Adrenal gland (tissue), 12 donors: ENCODE results near the gene CLEC6A. TPM values are rescaled to one million over a fixed set of nuclear protein-coding genes. Genes with fewer than 3 reads are reported as not detected.

Source experiments
- DNase-seq, 7 donors: peaks; one replicate each; pipeline ENCODE4 v3.0.0-alpha.2; 2019 to 2020
- H3K27ac ChIP-seq, 5 donors: fragments of 200-600 bp; sonication (generic) in 4 of 5; 1 replicate in 3 of 5; 2 replicates in 2 of 5; pipeline versions ENCODE4 v1.5.1 to v1.8.0; 2016 to 2020; ENCODE audit warnings: mild to moderate bottlenecking in 1 of 5
- H3K27me3 ChIP-seq: fragments of 200-600 bp; 2 replicates; pipeline ENCODE4 v1.8.0; 2021
- H3K36me3 ChIP-seq, 2 donors: fragments of 200-600 bp; replicated peaks in 1 of 2; 1 replicate in 1 of 2; 2 replicates in 1 of 2; pipeline versions ENCODE4 v1.5.1 to v1.8.0; 2018 to 2022
- H3K4me1 ChIP-seq, 2 donors: fragments of 200-600 bp; replicated peaks in 1 of 2; 1 replicate in 1 of 2; 2 replicates in 1 of 2; pipeline versions ENCODE4 v1.5.1 to v1.8.0; 2018 to 2021
- H3K4me3 ChIP-seq, 4 donors: fragments of 200-600 bp; sonication (generic) in 3 of 4; one replicate each; pipeline ENCODE4 v1.5.1; 2016 to 2018
- H3K9me3 ChIP-seq, 3 donors: fragments of 200-600 bp; sonication (generic) in 1 of 3; replicated peaks in 1 of 3; 1 replicate in 2 of 3; 2 replicates in 1 of 3; pipeline versions ENCODE4 v1.5.1 to v1.8.0; 2016 to 2021
- POLR2A ChIP-seq, 2 donors: fragments of 450-650 bp; IDR thresholded peaks; one replicate each; pipeline ENCODE4 v1.6.1; 2017; ENCODE audit warnings: antibody characterized with exemption in 2 of 2, mild to moderate bottlenecking in 2 of 2, moderate library complexity in 1 of 2
- WGBS, 4 donors: extraction: QIAGEN DNeasy Blood & Tissue Kit in 2 of 4; methylation state at CpG; one replicate each; pipeline versions ENCODE4 v1.1.5 to v1.1.7; 2013 to 2017; 5-methylcytosine and 5-hydroxymethylcytosine counted together
- intact Hi-C, 2 donors: fragments of 100-400 bp; cut with DNase I; formaldehyde crosslinking; loops; one replicate each; pipeline versions ENCODE4 v1.14.1 to v1.15.0; 2022 to 2023
- polyA plus RNA-seq, 3 donors: library from polyadenylated mRNA; stranded (reverse); fragments of 200-250 nt in 2 of 3; fragments of 350-450 nt in 1 of 3; fragmentation: Illumina TruSeq in 1 of 3; extraction: RNeasy Lipid Tissue Mini Kit (QIAGEN cat#74804) in 1 of 3; gene quantifications; one replicate each; pipeline ENCODE4 v1.2.3, GENCODE V29; 2013 to 2014
- small RNA-seq, 2 donors: library from RNA; depleted of rRNA; stranded (forward); fragments of <200 nt; gene quantifications; one replicate each; pipeline ENCODE3, GENCODE V24; 2016
- total RNA-seq, 9 donors: library from RNA; depleted of rRNA in 4 of 9; stranded (reverse); fragments of >200 nt in 4 of 9; fragments of 120-200 nt in 1 of 9; fragmentation: NEBNext Ultra II Directional in 1 of 9; extraction: Animal tissue kit (Norgen Biotek cat#: 25700) in 1 of 9; gene quantifications; one replicate each; pipeline versions ENCODE4 v1.1.0 to v1.2.4, GENCODE V29; 2013 to 2023
- donor health status: healthy with polysubstance abuse.
- donor health status: Bipolar disorder and iron deficiency.
- donor health status: DM: yes; HTN: yes; CAD: no.
- donor health status: DM: no; HTN: no; CAD: no.
- donor health status: DM: no; HTN: no; CAD: no.
- donor health status: DM: yes; HTN: yes; CAD: no.

Gene CLEC6A
- total and polyA plus RNA-seq, 12 donors, result 0.06 TPM; not detected in 11

DNA sequence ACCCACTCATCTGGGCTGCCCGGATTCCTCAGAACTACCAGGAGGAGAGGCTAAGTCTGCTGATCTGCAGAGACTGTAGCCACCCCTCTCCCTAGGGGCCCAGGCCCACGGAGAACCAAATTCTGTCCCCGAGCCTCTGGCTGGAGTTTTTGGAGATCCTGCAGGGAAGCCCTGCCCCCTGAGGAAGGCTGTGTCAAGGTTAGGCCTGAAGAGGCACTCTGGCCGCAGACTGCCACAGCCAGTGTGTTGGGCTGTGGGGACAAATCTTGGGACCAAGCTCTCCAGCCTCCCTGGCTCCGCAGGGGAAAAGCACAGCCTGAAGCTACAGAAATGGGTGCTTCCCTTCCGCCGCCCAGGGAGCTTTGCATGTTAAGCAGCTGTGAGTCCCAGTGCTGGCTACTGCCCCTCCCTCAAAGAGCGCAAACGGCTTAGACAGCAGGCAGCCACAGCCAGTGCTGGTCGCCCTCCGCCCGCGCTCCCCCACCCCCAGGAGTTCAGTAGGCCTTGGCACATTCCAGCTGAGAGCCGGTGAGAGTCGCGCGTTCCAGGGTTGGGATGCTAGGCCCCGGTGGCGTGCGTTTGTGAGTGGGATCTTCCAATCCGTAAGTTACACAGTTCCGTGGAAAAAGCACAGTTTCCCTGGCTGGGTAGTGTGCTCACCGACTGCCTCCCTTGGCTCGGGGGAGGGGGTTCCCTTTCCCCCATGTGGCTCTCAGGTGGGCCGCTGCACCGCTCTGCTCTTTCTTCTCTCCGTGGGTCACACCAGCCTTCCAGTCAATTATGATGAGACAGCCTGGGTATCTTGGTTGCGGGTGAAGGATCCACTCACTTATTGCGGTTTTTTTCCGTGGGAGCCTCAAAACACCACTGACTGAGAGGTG lies 71.7 kb downstream of the CLEC6A start:
- Histone ChIP-seq H3K4me3 (no peak overlapping the region), H3K27ac (no peak overlapping the region), H3K9me3 (no peaks in the 10 kb centered on the region), H3K27me3 (no peaks in the 10 kb centered on the region), H3K36me3 (no peaks in the 10 kb centered on the region), H3K4me1 (no peaks in the 10 kb centered on the region)
- intact Hi-C loops, result no loop called here
- no peak for DNase-seq
- TF ChIP-seq POLR2A (IDR thresholded peaks at IDR 0.05), result no peak
- 68 to 76% (median 73%) methylated on average over 15 to 30 of the region's 30 CpGs for WGBS, 4 donors

Small RNAs within 50 kb of the gene (small RNA-seq; reads per million reads assigned to genes)
- 0 reads per million in 2 donors for gene RNU6-275P

Other genes with a start within 250 kb of the CLEC6A start
- under 1 TPM in 8 of 9 donors, not detected in 1; 0.28 to 0.68 (median 0.47) TPM for gene FAM90A1, start 228.3 kb upstream of the CLEC6A start, total RNA-seq
- gene FAM90A1, start 228.3 kb upstream of the CLEC6A start, polyA plus RNA-seq, result under 1 TPM; 0.30 to 0.48 (median 0.33) TPM
- under 1 TPM in 3 of 9 donors, not detected in 6; 0.11 to 0.47 (median 0.16) TPM for gene CLEC4D, start 57.5 kb downstream of the CLEC6A start, total RNA-seq
- gene CLEC4D, start 57.5 kb downstream of the CLEC6A start, polyA plus RNA-seq, result under 1 TPM in 1 of 3 donors, not detected in 2; 0.22 TPM
- 1 to 10 TPM in 6 of 9 donors, under 1 TPM in 3; 0.30 to 6.4 (median 1.3) TPM for gene CLEC4E, start 84.9 kb downstream of the CLEC6A start, total RNA-seq
- 1 to 10 TPM; 1.5 to 6.1 (median 1.8) TPM for gene CLEC4E, start 84.9 kb downstream of the CLEC6A start, polyA plus RNA-seq
- not detected for gene AICDA, start 156.9 kb downstream of the CLEC6A start, total RNA-seq
- not detected for gene AICDA, start 156.9 kb downstream of the CLEC6A start, polyA plus RNA-seq
- 10 to 100 TPM in 6 of 9 donors, 1 to 10 TPM in 2, under 1 TPM in 1; 0.68 to 39.3 (median 11.8) TPM for gene MFAP5, start 206.9 kb downstream of the CLEC6A start, total RNA-seq
- gene MFAP5, start 206.9 kb downstream of the CLEC6A start, polyA plus RNA-seq, result 10 to 100 TPM; 16.5 to 65.3 (median 22.8) TPM
- 10 to 100 TPM; 10.0 to 53.4 (median 21.3) TPM for gene RIMKLB, start 242.0 kb downstream of the CLEC6A start, total RNA-seq
- 100 to 1,000 TPM in 1 of 3 donors, 10 to 100 TPM in 2; 19.3 to 225 (median 50.1) TPM for gene RIMKLB, start 242.0 kb downstream of the CLEC6A start, polyA plus RNA-seq